H9 (cell line): ENCODE measurements around the gene STAC. TPM values are rescaled to one million over a fixed set of nuclear protein-coding genes. Genes with fewer than 3 reads are reported as not detected.

ENCODE experiments used
- DNase-seq: peaks from one replicate; pipeline ENCODE4 v3.0.0-alpha.2; 2017
- H2AFZ ChIP-seq: one replicate; pipeline ENCODE4 v1.6.1; 2013; ENCODE audit warnings: mild to moderate bottlenecking, low read length, control low read depth, moderate library complexity
- H2AK5ac ChIP-seq: 2 replicates; pipeline ENCODE4 v1.6.1; 2013; ENCODE audit warnings: low read length, control low read depth, mixed read lengths; ENCODE audit not compliant: insufficient read length
- H2BK120ac ChIP-seq: one replicate; pipeline ENCODE4 v1.6.1; 2013; ENCODE audit warnings: low read depth, mild to moderate bottlenecking, low read length, control low read depth, inconsistent platforms; ENCODE audit not compliant: poor library complexity, severe bottlenecking
- H2BK12ac ChIP-seq: 2 replicates; pipeline ENCODE4 v1.6.1; 2013; ENCODE audit warnings: low read length, control low read depth, mixed read lengths, low read depth; ENCODE audit not compliant: insufficient read length
- H2BK15ac ChIP-seq: 2 replicates; pipeline ENCODE4 v1.6.1; 2013; ENCODE audit warnings: low read depth, low read length, control low read depth
- H2BK20ac ChIP-seq: one replicate; pipeline ENCODE4 v1.6.1; 2013; ENCODE audit warnings: low read depth, mild to moderate bottlenecking, low read length, control low read depth, inconsistent platforms; ENCODE audit not compliant: poor library complexity, severe bottlenecking
- H2BK5ac ChIP-seq: 2 replicates; pipeline ENCODE4 v1.6.1; 2013; ENCODE audit warnings: low read length, control low read depth, mixed read lengths; ENCODE audit not compliant: insufficient read length
- H3K14ac ChIP-seq: 2 replicates; pipeline ENCODE4 v1.6.1; 2013; ENCODE audit warnings: low read length, control low read depth; ENCODE audit not compliant: insufficient read depth
- H3K18ac ChIP-seq: 2 replicates; pipeline ENCODE4 v1.6.1; 2013; ENCODE audit warnings: low read depth, mild to moderate bottlenecking, mixed read lengths, low read length, control low read depth; ENCODE audit not compliant: insufficient read length
- H3K23ac ChIP-seq: 2 replicates; pipeline ENCODE4 v1.6.1; 2013; ENCODE audit warnings: low read length, control low read depth, mixed read lengths, low read depth; ENCODE audit not compliant: insufficient read length
- H3K23me2 ChIP-seq: 2 replicates; pipeline ENCODE4 v1.6.1; 2013; ENCODE audit warnings: low read depth, mild to moderate bottlenecking, mixed read lengths, low read length, control low read depth; ENCODE audit not compliant: insufficient read length, poor library complexity, severe bottlenecking
- H3K27ac ChIP-seq: 2 replicates; pipeline ENCODE4 v1.5.1; 2013; ENCODE audit warnings: low read length, control low read depth, mixed read lengths, low read depth; ENCODE audit not compliant: insufficient read length
- H3K27me3 ChIP-seq: 2 replicates; pipeline ENCODE4 v1.6.1; 2013; ENCODE audit warnings: low read length, control low read depth, inconsistent platforms; ENCODE audit not compliant: insufficient read depth
- H3K4ac ChIP-seq: 2 replicates; pipeline ENCODE4 v1.6.1; 2013; ENCODE audit warnings: low read depth, mild to moderate bottlenecking, control low read depth, inconsistent platforms, low read length, moderate library complexity
- H3K4me1 ChIP-seq: 2 replicates; pipeline ENCODE4 v1.6.1; 2013; ENCODE audit warnings: low read length, control low read depth, inconsistent platforms; ENCODE audit not compliant: insufficient read depth
- H3K4me2 ChIP-seq: 2 replicates; pipeline ENCODE4 v1.6.1; 2013; ENCODE audit warnings: low read length, control low read depth, mixed read lengths; ENCODE audit not compliant: insufficient read length, insufficient read depth
- H3K56ac ChIP-seq: 2 replicates; pipeline ENCODE4 v1.6.1; 2013; ENCODE audit warnings: low read depth, mild to moderate bottlenecking, mixed read lengths, low read length, control low read depth; ENCODE audit not compliant: insufficient read length
- H3K79me1 ChIP-seq: 2 replicates; pipeline ENCODE4 v1.6.1; 2013; ENCODE audit warnings: low read depth, mild to moderate bottlenecking, moderate library complexity, low read length, control low read depth, inconsistent platforms; ENCODE audit not compliant: insufficient read depth, poor library complexity, severe bottlenecking
- H3K79me2 ChIP-seq: 2 replicates; pipeline ENCODE4 v1.6.1; 2013; ENCODE audit warnings: low read length, control low read depth, inconsistent platforms; ENCODE audit not compliant: insufficient read depth
- H3K9ac ChIP-seq: 2 replicates; pipeline ENCODE4 v1.6.1; 2013; ENCODE audit warnings: low read length, control low read depth, mixed read lengths; ENCODE audit not compliant: insufficient read length; ENCODE audit errors: extremely low read depth
- H3K9me3 ChIP-seq: one replicate; pipeline ENCODE4 v1.6.1; 2013; ENCODE audit warnings: low read depth, low read length, inconsistent platforms; ENCODE audit not compliant: control insufficient read depth
- H3T11ph ChIP-seq: one replicate; pipeline ENCODE4 v1.6.1; 2013; ENCODE audit warnings: mild to moderate bottlenecking, low read length, control low read depth, inconsistent platforms
- H4K20me1 ChIP-seq: one replicate; pipeline ENCODE4 v1.6.1; 2013; ENCODE audit not compliant: control insufficient read depth, insufficient read length, insufficient read depth
- H4K5ac ChIP-seq: 2 replicates; pipeline ENCODE4 v1.6.1; 2013; ENCODE audit warnings: low read depth, mild to moderate bottlenecking, mixed read lengths, low read length, control low read depth; ENCODE audit not compliant: insufficient read length
- H4K8ac ChIP-seq: replicated peaks from 2 replicates; pipeline ENCODE4 v1.6.1; 2013; ENCODE audit warnings: low read length, control low read depth, mixed read lengths, low read depth; ENCODE audit not compliant: insufficient read length
- H4K91ac ChIP-seq: 2 replicates; pipeline ENCODE4 v1.6.1; 2013; ENCODE audit warnings: low read depth, mild to moderate bottlenecking, moderate library complexity, mixed read lengths, low read length, control low read depth; ENCODE audit not compliant: insufficient read length
- H3K27ac Mint-ChIP-seq, 3 experiments: 2 replicates in 2 of 3; 3 replicates in 1 of 3; pipeline ENCODE4 v1.8.0; 2020 to 2021; ENCODE audit warnings: mixed read lengths in 3 of 3, mild to moderate bottlenecking in 1 of 3, moderate library complexity in 1 of 3
- H3K27me3 Mint-ChIP-seq: 2 replicates; pipeline ENCODE4 v1.8.0; 2021; ENCODE audit warnings: low read depth, mild to moderate bottlenecking, moderate library complexity, mixed read lengths
- H3K36me3 Mint-ChIP-seq, 3 experiments: 2 replicates in 2 of 3; 3 replicates in 1 of 3; pipeline ENCODE4 v1.8.0; 2020 to 2021; ENCODE audit warnings: low read depth in 3 of 3, mixed read lengths in 3 of 3; ENCODE audit not compliant: insufficient read depth in 1 of 3
- H3K4me1 Mint-ChIP-seq, 2 experiments: 2 replicates each; pipeline ENCODE4 v1.8.0; 2020; ENCODE audit warnings: mixed read lengths in 2 of 2
- H3K4me3 Mint-ChIP-seq, 2 experiments: 2 replicates in 1 of 2; 3 replicates in 1 of 2; pipeline ENCODE4 v1.8.0; 2020 to 2021; ENCODE audit warnings: mild to moderate bottlenecking in 2 of 2, mixed read lengths in 2 of 2, moderate library complexity in 1 of 2
- H3K9me3 Mint-ChIP-seq, 2 experiments: 2 replicates in 1 of 2; 3 replicates in 1 of 2; pipeline ENCODE4 v1.8.0; 2020; ENCODE audit warnings: mild to moderate bottlenecking in 2 of 2, mixed read lengths in 2 of 2, moderate library complexity in 1 of 2
- CTCF ChIP-seq: fragments of 200-600 bp; sonication (generic); conservative IDR thresholded peaks from 3 replicates; pipeline ENCODE4 v1.8.0; 2021; ENCODE audit warnings: antibody characterized with exemption, mild to moderate bottlenecking
- WGBS: extraction: QIAGEN DNeasy Blood & Tissue Kit; methylation state at CpG from one replicate; pipeline ENCODE4 v1.1.7; 2013; ENCODE audit warnings: missing lambda C conversion rate, low lambda C conversion rate, mixed read lengths; ENCODE audit not compliant: insufficient read length; ENCODE audit errors: extremely low coverage; 5-methylcytosine and 5-hydroxymethylcytosine counted together
- total RNA-seq: library from RNA; stranded (reverse); gene quantifications from 2 replicates; pipeline ENCODE4 v1.2.1, GENCODE V29; 2021

STAC gene
- total RNA-seq, 1 experiment from 2014 or later, result 3.0 TPM

- Histone ChIP-seq H3K79me2 (no peaks in the 10 kb centered on the region), H2BK15ac (no peak overlapping the region), H3K9me3 (no peaks in the 10 kb centered on the region), H3K56ac (no peak overlapping the region), H2AFZ (no peak overlapping the region), H2BK5ac (no peak overlapping the region), H3K4ac (no peak overlapping the region), H2BK20ac (no peak overlapping the region), H3K14ac (no peak overlapping the region), H3K23ac (no peak overlapping the region), H4K20me1 (no peaks in the 10 kb centered on the region), H3T11ph (no peak overlapping the region), H3K4me2 (no peak overlapping the region), H3K9ac (no peak overlapping the region), H3K27ac (no peak overlapping the region), H2BK12ac (no peak overlapping the region), H3K27me3 (no peaks in the 10 kb centered on the region), H4K91ac (no peak overlapping the region), H4K5ac (no peak overlapping the region), H4K8ac (no peak overlapping the region), H3K18ac (no peak overlapping the region), H3K4me1 (no peaks in the 10 kb centered on the region), H3K79me1 (no peaks in the 10 kb centered on the region), H2BK120ac (no peak overlapping the region), H3K23me2 (no peaks in the 10 kb centered on the region), H2AK5ac (no peak overlapping the region)
- Mint-ChIP-seq H3K4me1 (peaks cover 4 to 6% of the 10 kb centered on the region in 2 experiments; a peak in 2 of 4 replicates), H3K27me3 (no peaks in the 10 kb centered on the region), H3K27ac (no peak overlapping the region; a peak in 1 of 7 replicates), H3K36me3 (peaks cover 0 to 16% (median 7%) of the 10 kb centered on the region in 3 experiments; a peak in 5 of 7 replicates), H3K9me3 (peaks cover 0 to 3% of the 10 kb centered on the region in 2 experiments; a peak in 3 of 5 replicates), H3K4me3 (no peak overlapping the region)
- no CpG with 5 or more reads among the region's 4 CpGs for WGBS
- DNase-seq, result no peak
- TF ChIP-seq CTCF, result no peak
These were observed 102.0 kb downstream of the STAC start for GRCh38 chr3:36482256-36482655.
